Measurements from ENCODE around the gene TBCB.

GRCh38 chr19:36152352-36153091 is 37.3 kb downstream of the TBCB start, which contains the start of gene COX7A1:
- no peak for TF ChIP-seq EZH2 (IDR thresholded peaks at IDR 0.05; ENCODE audit: borderline replicate concordance, low read length)
- TF ChIP-seq CTCF (conservative IDR thresholded peaks at IDR 0.05 in 1 of 2, IDR thresholded peaks at IDR 0.05 in 1 of 2; ENCODE audit: extremely low read depth in 1 of 2, insufficient read depth in 1 of 2, low read depth in 1 of 2, low read length in 2 of 2) = no peak
